Measurements from ENCODE around the gene TMPRSS6. TPM values are rescaled to one million over a fixed set of nuclear protein-coding genes. Genes with fewer than 3 reads are reported as not detected.

The TMPRSS6 gene
- total RNA-seq, 2 donors from 2014 or later, result not detected

DNA sequence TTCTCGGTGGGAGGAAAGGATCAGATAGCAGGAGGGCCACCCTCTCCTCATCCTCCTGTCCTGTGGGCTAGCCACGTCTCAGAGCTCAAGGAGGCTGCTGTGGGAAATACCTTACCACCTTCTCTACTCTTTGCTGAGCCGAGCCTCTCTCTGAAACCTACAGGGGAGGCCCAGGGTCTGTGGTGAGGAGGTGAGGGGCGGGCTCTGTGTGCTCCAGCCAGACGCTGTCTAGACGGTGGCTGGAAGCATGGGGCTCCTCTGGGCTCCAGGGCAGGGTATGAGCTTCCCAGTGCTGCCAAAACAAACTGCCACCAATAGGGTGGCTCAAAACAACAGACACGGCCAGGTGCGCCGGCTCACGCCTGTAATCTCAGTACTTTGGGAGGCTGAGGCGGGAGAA, 5.5 kb upstream of the TMPRSS6 start:
- TF ChIP-seq, protein P1, sequence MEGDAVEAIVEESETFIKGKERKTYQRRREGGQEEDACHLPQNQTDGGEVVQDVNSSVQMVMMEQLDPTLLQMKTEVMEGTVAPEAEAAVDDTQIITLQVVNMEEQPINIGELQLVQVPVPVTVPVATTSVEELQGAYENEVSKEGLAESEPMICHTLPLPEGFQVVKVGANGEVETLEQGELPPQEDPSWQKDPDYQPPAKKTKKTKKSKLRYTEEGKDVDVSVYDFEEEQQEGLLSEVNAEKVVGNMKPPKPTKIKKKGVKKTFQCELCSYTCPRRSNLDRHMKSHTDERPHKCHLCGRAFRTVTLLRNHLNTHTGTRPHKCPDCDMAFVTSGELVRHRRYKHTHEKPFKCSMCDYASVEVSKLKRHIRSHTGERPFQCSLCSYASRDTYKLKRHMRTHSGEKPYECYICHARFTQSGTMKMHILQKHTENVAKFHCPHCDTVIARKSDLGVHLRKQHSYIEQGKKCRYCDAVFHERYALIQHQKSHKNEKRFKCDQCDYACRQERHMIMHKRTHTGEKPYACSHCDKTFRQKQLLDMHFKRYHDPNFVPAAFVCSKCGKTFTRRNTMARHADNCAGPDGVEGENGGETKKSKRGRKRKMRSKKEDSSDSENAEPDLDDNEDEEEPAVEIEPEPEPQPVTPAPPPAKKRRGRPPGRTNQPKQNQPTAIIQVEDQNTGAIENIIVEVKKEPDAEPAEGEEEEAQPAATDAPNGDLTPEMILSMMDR (IDR thresholded peaks at IDR 0.05), result no peak
- no peaks in the 10 kb centered on the region for H3K27me3 ChIP-seq (replicated peaks; ENCODE audit: insufficient read depth)
- no peaks in the 10 kb centered on the region for H3K9me3 ChIP-seq
- ATAC-seq (ENCODE audit: insufficient number of reproducible peaks, low FRiP score, low read depth) (no peak), DNase-seq (ENCODE audit: low spot score) (no peak)
- no peak overlapping the region for H3K4me3 ChIP-seq
- H3K4me1 ChIP-seq (ENCODE audit: control insufficient read depth in 1 of 2, low read depth in 2 of 2), result no peaks in the 10 kb centered on the region
- no peaks in the 10 kb centered on the region for H3K36me3 ChIP-seq
- no peak overlapping the region for H3K27ac ChIP-seq

- Histone ChIP-seq H3K9me3 (no peaks in the 10 kb centered on the region), H3K36me3 (no peaks in the 10 kb centered on the region), H3K27me3 (replicated peaks; ENCODE audit: insufficient read depth) (no peaks in the 10 kb centered on the region), H3K4me1 (ENCODE audit: control insufficient read depth in 1 of 2, low read depth in 2 of 2) (no peaks in the 10 kb centered on the region), H3K27ac (no peak overlapping the region), H3K4me3 (no peak overlapping the region)
- no peak for ATAC-seq (ENCODE audit: insufficient number of reproducible peaks, low FRiP score, low read depth)
- TF ChIP-seq, protein P1 (IDR thresholded peaks at IDR 0.05), result no peak
- no peak for DNase-seq (ENCODE audit: low spot score)
Observed at GRCh38 chr22:37113757-37114156, 4.2 kb upstream of the TMPRSS6 start.

- Histone ChIP-seq H3K27ac (no peak overlapping the region), H3K4me1 (ENCODE audit: control insufficient read depth in 1 of 2, low read depth in 2 of 2) (no peaks in the 10 kb centered on the region), H3K36me3 (no peaks in the 10 kb centered on the region), H3K9me3 (no peaks in the 10 kb centered on the region), H3K4me3 (no peak overlapping the region), H3K27me3 (replicated peaks; ENCODE audit: insufficient read depth) (no peaks in the 10 kb centered on the region)
- ATAC-seq (ENCODE audit: insufficient number of reproducible peaks, low FRiP score, low read depth) (no peak), DNase-seq (ENCODE audit: low spot score) (no peak)
- TF ChIP-seq, protein P1 (IDR thresholded peaks at IDR 0.05), result no peak
Observed at GRCh38 chr22:37112084-37112728, 2.7 kb upstream of the TMPRSS6 start.

- TF ChIP-seq, protein P1 (IDR thresholded peaks at IDR 0.05), result no peak
- Histone ChIP-seq H3K4me1 (ENCODE audit: control insufficient read depth in 1 of 2, low read depth in 2 of 2) (no peaks in the 10 kb centered on the region), H3K36me3 (no peaks in the 10 kb centered on the region), H3K27me3 (replicated peaks; ENCODE audit: insufficient read depth) (no peaks in the 10 kb centered on the region), H3K4me3 (no peak overlapping the region), H3K27ac (no peak overlapping the region), H3K9me3 (no peaks in the 10 kb centered on the region)
- ATAC-seq (ENCODE audit: insufficient number of reproducible peaks, low FRiP score, low read depth) (no peak), DNase-seq (ENCODE audit: low spot score) (no peak)
Observed at GRCh38 chr22:37111156-37111717, 1.7 kb upstream of the TMPRSS6 start.

GRCh38 chr22:37107816-37108621, 1.5 kb downstream of the TMPRSS6 start:
- H3K36me3 ChIP-seq, result no peaks in the 10 kb centered on the region

More at GRCh38 chr22:37107816-37108621, 1.5 kb downstream of the TMPRSS6 start:
- no peak for ATAC-seq (ENCODE audit: insufficient number of reproducible peaks, low FRiP score, low read depth)
- no peak for DNase-seq (ENCODE audit: low spot score)
- Histone ChIP-seq H3K27ac (no peak overlapping the region), H3K4me3 (no peak overlapping the region), H3K9me3 (no peaks in the 10 kb centered on the region), H3K27me3 (replicated peaks; ENCODE audit: insufficient read depth) (no peaks in the 10 kb centered on the region), H3K4me1 (ENCODE audit: control insufficient read depth in 1 of 2, low read depth in 2 of 2) (no peaks in the 10 kb centered on the region)
- TF ChIP-seq, protein P1 (IDR thresholded peaks at IDR 0.05), result no peak
